Stimulated activated CD8-positive, alpha-beta memory T cell treated with anti-CD3 and anti-CD28 coated beads, Interleukin-12 subunit alpha, Interleukin-12 subunit beta, amount 100 ng/mL, for 24 hours (primary cell): ENCODE data around the gene NFKBIE.
"Not testable (repeated sequence)": the region's sequence is repeated elsewhere in the genome, so short reads cannot be mapped to it uniquely, and the experiment has no call there.

Experiments used
- DNase-seq: peaks from one replicate; pipeline ENCODE4 v3.0.0-alpha.2; 2020; ENCODE audit errors: extremely low read depth

The NFKBIE gene

GRCh38 chr6:44245912-44246662, 19.3 kb downstream of the NFKBIE start:
- DNase-seq = peak; percentile 73

GRCh38 chr6:44245391-44245911, 19.9 kb downstream of the NFKBIE start:
- DNase-seq = no peak

GRCh38 chr6:44243345-44243744, 22.0 kb downstream of the NFKBIE start:
- DNase-seq = no peak

- no peak for DNase-seq
These were observed 26.5 kb downstream of the NFKBIE start for GRCh38 chr6:44238687-44239350.

DNA sequence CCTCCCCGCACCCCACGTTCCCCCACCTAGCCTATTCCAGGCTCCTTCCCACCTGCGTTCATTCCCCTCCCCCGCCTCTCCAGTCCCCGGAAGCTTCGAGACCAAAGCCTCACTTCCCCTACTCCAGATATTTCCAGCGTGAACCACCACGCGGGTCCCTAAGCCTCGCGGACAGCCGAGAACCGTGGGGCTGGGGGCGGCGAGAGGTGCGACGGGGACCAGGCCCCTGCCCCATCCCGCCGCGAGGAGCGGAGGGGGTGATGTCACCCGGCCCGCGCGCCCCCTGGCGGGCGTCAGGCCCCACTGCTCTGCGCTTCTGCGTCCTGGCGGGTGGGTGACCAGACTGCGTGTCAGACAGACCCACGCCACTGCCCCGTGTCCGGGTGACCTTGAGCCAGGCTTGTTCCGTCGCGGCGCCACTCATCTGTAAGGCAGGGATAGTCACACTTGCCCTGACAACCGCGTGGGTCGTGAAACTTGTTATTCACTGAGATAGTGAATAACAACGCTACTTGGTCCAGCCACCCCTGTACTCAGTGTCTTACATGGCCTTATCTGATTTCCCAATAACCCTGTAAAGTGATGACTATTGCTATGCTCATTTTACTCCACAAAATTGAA, 27.4 kb downstream of the NFKBIE start:
- DNase-seq = no peak

DNA sequence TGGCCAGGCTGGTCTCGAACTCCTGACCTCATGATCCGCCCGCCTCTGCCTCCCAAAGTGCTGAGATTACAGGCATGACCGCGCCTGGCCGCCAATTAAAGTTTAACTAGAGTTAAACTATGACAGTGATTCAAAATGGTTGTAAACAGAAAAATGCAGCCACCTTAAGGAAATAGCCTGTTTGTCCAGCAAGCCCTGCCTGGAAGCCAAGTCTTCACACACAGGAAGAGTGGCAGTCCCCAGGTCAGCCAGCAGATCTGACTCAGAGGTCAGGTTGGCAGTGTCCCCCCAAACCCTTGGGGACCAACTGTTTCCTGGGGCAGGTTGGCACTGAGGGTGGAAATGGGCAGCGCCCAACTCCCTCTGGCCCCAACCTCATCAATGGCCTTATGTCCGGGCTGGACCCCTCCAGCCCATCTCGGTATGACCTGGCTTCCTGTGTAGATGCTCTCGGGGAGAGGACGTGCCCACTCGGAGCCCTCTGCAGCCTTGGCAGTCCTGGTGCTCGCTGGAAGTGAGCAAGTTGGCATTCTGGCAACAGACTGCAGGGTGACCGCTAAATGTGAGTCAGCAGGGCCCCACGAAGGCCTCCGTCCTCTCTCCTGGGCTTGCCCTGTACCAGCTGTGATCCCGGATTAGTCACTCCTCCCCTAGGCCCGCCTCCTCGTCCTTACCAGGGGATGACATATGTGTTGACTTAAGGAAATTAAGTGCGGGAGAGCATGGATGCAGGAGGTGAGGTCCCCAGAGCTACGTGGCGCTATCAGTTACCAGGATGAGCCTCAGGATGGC, 28.1 kb downstream of the NFKBIE start:
- no peak for DNase-seq

DNA sequence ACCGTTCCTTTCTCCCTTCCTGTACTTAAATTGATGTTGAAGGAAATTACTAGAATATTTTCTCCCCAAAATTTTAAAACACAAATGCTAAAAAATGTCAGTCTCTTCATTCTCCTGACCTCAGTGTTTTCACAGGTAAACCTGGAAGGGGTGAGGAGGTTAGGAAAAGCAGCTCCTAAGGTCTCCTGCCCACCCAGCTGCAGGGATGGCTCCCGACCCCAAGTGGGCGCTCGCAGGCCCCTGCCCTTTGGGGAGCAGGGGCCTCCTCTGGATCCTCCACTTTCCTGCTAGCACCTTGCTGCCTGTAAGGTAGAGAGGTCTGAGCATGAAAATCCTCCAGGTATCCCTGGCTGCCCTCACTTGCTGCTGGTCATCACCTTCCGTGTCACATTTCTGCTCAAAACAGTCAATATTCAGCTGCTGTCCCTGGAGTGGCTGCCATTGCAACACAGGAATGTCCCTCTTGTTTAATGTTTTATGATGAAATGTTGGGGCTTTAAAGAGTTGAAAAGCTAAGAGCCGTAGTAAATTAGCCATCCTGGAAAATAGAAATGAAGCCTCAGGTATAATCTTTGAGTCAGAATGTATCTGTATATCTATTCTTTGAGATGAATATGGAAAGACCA, 29.3 kb downstream of the NFKBIE start:
- no peak for DNase-seq

- no peak for DNase-seq
These were observed 30.1 kb downstream of the NFKBIE start for GRCh38 chr6:44235269-44235668.

GRCh38 chr6:44234101-44235025, 31.0 kb downstream of the NFKBIE start:
- DNase-seq = no peak

- DNase-seq = no peak
These were observed 31.7 kb downstream of the NFKBIE start for GRCh38 chr6:44233567-44234100.

DNA sequence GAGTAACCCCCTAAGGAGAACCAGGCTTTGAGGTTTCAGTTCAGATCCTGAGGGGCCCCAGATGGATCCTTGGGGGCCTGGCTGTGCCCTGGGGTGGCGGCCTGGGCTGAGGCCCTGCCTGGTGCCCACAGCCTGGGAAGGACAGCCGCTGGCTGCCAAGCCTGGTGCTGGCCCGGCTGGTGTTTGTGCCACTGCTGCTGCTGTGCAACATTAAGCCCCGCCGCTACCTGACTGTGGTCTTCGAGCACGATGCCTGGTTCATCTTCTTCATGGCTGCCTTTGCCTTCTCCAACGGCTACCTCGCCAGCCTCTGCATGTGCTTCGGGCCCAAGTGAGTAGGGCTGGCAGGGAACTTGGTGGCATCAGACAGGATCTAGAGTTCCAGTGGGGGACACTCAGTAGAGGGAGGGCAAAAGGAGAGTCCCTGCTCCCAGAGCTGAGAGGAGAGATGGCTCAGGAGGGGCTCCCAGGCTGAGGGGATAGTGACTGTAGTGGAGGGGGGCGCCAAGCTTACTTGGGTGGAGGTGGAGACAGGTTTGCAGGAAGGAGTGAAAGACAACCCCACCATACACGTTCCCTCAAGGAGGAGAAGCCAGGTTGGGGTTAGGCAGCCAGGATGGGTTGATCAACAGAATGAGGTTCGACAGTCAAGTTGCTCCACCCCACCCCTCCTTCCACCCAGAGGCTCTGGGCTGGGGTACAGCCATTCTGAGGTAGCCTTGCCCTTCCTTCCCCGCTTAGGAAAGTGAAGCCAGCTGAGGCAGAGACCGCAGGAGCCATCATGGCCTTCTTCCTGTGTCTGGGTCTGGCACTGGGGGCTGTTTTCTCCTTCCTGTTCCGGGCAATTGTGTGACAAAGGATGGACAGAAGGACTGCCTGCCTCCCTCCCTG, 32.4 kb downstream of the NFKBIE start:
- no peak for DNase-seq

GRCh38 chr6:44231426-44231825, 33.9 kb downstream of the NFKBIE start:
- not testable (repeated sequence) for DNase-seq

GRCh38 chr6:44230034-44230675, 35.2 kb downstream of the NFKBIE start:
- DNase-seq = no peak

DNA sequence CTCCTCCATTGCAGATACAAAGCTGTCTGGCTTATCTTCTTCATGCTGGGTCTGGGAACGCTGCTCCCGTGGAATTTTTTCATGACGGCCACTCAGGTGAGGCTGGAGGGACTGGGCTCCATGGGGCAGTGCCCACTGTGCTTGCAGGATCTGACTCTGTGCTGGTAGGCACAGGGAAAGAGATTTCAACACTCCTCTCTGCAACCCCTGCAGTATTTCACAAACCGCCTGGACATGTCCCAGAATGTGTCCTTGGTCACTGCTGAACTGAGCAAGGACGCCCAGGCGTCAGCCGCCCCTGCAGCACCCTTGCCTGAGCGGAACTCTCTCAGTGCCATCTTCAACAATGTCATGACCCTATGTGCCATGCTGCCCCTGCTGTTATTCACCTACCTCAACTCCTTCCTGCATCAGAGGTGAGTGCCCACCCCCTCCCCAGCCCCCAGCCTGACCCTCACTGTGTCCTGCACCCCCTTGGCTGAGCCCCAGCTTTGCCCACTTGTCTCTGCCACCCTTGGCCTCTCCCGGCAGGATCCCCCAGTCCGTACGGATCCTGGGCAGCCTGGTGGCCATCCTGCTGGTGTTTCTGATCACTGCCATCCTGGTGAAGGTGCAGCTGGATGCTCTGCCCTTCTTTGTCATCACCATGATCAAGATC, 35.8 kb downstream of the NFKBIE start:
- DNase-seq = no peak

GRCh38 chr6:44228836-44229235, 36.5 kb downstream of the NFKBIE start:
- DNase-seq = no peak

GRCh38 chr6:44228433-44228832, 36.9 kb downstream of the NFKBIE start:
- DNase-seq = no peak

DNA sequence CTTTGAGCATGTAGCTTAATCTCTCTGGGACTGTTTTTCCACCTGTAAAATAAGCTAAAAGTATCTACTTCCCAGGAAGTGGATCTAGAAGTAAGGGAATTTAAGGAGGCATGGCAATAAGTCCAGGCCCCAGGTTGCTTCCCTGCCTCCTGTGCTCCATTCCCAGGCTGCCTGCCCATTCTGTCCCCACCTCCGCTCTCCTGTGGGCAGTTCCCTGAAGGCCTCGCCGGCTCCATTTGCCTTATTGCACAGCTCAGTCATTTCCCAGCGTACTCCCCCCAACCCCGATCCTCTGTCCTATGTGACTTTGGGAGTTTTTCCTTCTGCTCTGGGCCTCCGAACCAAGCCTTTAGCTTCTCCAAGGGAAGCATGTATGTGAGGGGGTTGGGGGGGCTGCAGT, 37.3 kb downstream of the NFKBIE start:
- DNase-seq = no peak
